ENCODE data around the gene COL6A3.
"Not testable (repeated sequence)": the region's sequence is repeated elsewhere in the genome, so short reads cannot be mapped to it uniquely, and the experiment has no call there.

COL6A3 gene

DNA sequence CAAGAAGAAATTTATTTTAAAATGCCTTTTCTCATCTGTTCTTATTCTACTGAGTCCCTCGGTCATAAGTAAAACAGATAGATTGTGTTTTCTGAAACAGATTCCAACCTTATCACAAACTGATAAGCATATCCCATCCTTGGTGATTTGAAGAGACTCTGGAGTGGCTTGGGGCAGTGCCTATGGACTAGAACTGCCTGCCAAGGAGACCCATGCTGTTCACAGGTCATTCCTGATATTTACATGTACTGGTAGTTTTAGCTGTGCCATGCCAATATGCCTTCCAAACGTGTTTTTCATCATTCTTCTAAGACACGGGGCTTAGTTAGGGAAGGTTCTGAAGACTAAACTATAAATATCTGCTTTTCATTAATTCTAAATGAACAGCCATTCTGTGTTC is 11.4 kb upstream of the COL6A3 start:
- no peak overlapping the region for H3K4me3 ChIP-seq (ENCODE audit: low read length)
- H3K9ac ChIP-seq (ENCODE audit: low read length) = no peak overlapping the region
- H3K9me3 ChIP-seq (ENCODE audit: control insufficient read depth, low read length) = no peaks in the 10 kb centered on the region
- H3K27me3 ChIP-seq (ENCODE audit: control insufficient read depth, insufficient read depth, low read length) = peaks cover 15% of the 10 kb centered on the region
- peaks cover 10% of the 10 kb centered on the region for H3K4me1 ChIP-seq (ENCODE audit: control insufficient read depth, insufficient read depth, low read length)
- H3K36me3 ChIP-seq (ENCODE audit: control insufficient read depth, insufficient read depth, low read length) = no peaks in the 10 kb centered on the region

DNA sequence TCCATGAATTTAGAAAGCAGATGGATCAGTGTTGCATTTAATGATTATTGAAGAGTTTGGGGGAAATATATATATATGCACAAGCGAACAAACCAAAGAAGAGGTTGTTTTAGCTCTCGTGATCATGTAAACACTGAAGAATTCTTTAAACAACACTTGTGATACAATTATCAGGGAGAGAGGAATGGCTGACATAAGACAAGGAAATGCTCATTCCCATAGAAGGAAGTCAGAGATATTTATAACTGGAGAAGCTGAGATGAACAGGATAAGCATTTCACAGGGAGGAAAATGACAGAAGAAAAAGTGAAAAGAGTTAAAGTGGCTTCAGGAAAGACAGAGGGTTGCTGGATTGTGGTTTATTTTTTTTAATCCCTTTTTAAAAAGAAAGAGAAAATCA is 10.6 kb upstream of the COL6A3 start:
- Histone ChIP-seq H3K27me3 (ENCODE audit: control insufficient read depth, insufficient read depth, low read length) (peaks cover 19% of the 10 kb centered on the region), H3K36me3 (ENCODE audit: control insufficient read depth, insufficient read depth, low read length) (no peaks in the 10 kb centered on the region), H3K4me3 (ENCODE audit: low read length) (no peak overlapping the region), H3K4me1 (ENCODE audit: control insufficient read depth, insufficient read depth, low read length) (peaks cover 10% of the 10 kb centered on the region), H3K9ac (ENCODE audit: low read length) (no peak overlapping the region), H3K9me3 (ENCODE audit: control insufficient read depth, low read length) (no peaks in the 10 kb centered on the region)

DNA sequence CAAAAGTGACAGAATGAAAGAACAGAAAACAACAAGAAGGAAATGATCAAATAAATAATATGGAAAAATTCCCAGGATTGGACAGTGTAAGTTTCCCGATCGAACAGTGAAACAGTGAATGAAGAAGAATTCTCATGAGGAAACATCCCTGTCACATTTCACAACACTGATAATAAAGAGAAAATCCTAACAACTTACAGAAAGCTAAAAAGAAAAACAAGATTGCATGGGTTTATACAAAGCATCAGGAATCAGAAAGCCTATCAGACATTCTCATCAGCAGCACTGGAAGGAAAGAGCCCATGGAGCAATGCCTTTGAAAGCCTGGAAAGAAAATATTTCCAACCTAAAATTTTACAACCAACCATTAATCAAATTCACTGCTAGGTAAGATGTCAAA is 9.9 kb upstream of the COL6A3 start:
- Histone ChIP-seq H3K27me3 (ENCODE audit: control insufficient read depth, insufficient read depth, low read length) (peaks cover 25% of the 10 kb centered on the region), H3K36me3 (ENCODE audit: control insufficient read depth, insufficient read depth, low read length) (no peaks in the 10 kb centered on the region), H3K4me1 (ENCODE audit: control insufficient read depth, insufficient read depth, low read length) (peaks cover 10% of the 10 kb centered on the region), H3K4me3 (ENCODE audit: low read length) (no peak overlapping the region), H3K9ac (ENCODE audit: low read length) (no peak overlapping the region), H3K9me3 (ENCODE audit: control insufficient read depth, low read length) (no peaks in the 10 kb centered on the region)

DNA sequence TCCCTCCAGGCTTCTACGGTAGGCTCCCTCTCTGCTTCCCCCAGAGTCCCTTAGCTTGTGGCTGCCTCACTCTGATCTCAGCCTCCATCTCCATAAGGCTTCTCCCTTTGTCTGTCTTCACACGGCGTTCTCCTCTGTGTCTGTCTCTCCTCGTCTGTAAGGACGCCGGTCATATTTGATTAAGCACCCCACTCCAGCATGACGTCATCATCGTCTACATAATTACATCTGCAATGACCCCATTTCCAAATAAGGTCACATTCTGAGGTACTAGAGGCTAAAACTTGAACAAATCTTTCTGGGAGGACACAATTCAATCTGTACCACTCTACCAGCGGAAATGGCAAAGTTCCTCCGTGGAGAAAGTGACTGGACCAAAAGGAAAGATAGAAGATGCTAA is 8.3 kb upstream of the COL6A3 start:
- peaks cover 10% of the 10 kb centered on the region for H3K4me1 ChIP-seq (ENCODE audit: control insufficient read depth, insufficient read depth, low read length)
- no peak overlapping the region for H3K9ac ChIP-seq (ENCODE audit: low read length)
- peaks cover 20% of the 10 kb centered on the region for H3K27me3 ChIP-seq (ENCODE audit: control insufficient read depth, insufficient read depth, low read length)
- no peaks in the 10 kb centered on the region for H3K36me3 ChIP-seq (ENCODE audit: control insufficient read depth, insufficient read depth, low read length)
- H3K9me3 ChIP-seq (ENCODE audit: control insufficient read depth, low read length) = no peaks in the 10 kb centered on the region
- no peak overlapping the region for H3K4me3 ChIP-seq (ENCODE audit: low read length)

DNA sequence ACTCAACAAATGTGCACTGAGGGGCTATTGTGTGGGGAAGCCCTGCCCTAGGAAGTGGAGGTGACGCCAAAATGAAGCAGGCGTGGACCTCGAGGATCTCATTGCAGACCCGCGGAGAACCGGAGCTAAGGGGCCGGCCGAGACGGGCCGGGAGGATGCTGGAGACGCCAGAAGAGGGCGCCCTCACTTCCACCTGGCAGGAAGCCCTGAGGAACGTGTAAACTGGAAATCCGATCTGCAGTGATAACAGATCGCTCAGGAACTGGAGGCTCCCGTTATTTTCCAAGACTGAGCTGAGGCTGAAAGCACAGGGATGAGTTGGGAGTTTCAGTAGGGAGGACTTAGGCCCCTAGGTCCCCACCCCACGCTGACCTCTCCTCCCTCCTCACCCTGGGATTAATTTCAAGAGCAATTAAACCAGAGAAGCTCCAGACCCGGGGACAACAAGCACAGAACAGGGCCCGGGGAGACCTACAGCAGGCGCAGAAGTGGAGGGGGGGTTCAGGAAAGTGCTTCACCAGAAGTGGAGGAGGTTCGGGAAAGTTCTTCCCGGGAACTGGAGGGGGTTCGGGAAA is 7.7 kb upstream of the COL6A3 start:
- Histone ChIP-seq H3K27me3 (ENCODE audit: control insufficient read depth, insufficient read depth, low read length) (peaks cover 20% of the 10 kb centered on the region), H3K9ac (ENCODE audit: low read length) (peak overlapping the region; percentile 3), H3K4me3 (ENCODE audit: low read length) (no peak overlapping the region), H3K4me1 (ENCODE audit: control insufficient read depth, insufficient read depth, low read length) (peaks cover 10% of the 10 kb centered on the region), H3K9me3 (ENCODE audit: control insufficient read depth, low read length) (no peaks in the 10 kb centered on the region), H3K36me3 (ENCODE audit: control insufficient read depth, insufficient read depth, low read length) (no peaks in the 10 kb centered on the region)

DNA sequence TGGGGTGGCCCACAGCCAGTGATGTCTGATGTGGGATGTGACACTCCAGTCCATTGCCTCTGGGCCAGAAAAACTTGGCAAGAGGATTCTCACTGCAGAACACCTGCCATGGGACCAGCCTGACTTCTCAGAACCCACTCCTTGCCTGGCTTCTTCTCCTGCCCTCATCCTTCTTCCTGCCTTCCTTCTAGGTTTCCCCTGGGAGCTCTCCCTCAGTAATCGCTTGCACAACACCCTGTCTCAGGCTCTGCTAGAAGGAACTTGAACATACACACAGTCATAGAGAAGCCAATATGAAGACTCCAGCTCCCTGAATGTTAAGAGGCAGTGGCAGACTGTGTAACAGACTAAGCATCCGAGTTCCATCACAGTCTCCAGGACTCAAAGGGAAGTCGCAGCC is 4.3 kb upstream of the COL6A3 start:
- no peak overlapping the region for H3K4me3 ChIP-seq (ENCODE audit: low read length)
- peaks cover 25% of the 10 kb centered on the region for H3K27me3 ChIP-seq (ENCODE audit: control insufficient read depth, insufficient read depth, low read length)
- H3K9ac ChIP-seq (ENCODE audit: low read length) = no peak overlapping the region
- H3K36me3 ChIP-seq (ENCODE audit: control insufficient read depth, insufficient read depth, low read length) = no peaks in the 10 kb centered on the region
- H3K9me3 ChIP-seq (ENCODE audit: control insufficient read depth, low read length) = no peaks in the 10 kb centered on the region
- H3K4me1 ChIP-seq (ENCODE audit: control insufficient read depth, insufficient read depth, low read length) = peaks cover 10% of the 10 kb centered on the region

DNA sequence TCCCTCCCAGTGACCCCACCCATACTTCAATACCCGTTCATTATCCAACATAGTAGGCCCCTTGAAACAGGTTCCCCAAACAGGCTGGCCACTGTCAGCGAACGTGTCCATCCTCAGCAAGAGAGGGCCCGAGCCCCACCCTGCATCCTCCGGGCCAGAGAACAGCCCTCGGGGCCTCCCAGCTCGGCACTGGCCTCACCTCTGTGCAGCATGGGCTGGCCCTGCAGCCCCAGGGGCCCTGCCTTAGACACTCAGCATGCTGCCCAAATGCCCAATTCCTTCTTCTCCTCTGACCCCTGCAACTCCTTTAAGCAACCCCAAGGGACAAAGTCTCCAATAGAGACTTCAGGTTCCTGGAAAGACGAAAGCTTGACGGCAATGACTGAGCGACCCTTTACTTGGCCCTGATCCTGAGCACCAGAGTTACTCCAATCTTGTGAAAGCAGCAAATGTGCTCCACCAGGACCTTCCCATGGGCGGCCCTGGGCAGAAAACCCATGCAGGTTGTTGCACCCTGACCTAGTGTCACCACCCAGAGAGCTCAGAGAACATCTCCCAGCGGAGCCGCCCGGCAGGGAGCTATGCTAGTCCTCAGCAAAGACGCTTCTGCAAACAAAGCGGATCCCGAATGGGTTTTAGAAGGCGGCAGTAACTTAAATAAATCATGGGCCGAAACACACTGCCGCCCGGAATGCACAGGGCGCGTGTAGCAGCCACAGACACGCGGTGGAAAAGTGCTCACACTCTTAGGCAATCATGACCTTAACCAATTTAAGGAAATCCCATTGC is 782 bp downstream of the COL6A3 start:
- Histone ChIP-seq H3K36me3 (ENCODE audit: control insufficient read depth, insufficient read depth, low read length) (no peaks in the 10 kb centered on the region), H3K9ac (ENCODE audit: low read length) (peak overlapping the region; percentile 61), H3K9me3 (ENCODE audit: control insufficient read depth, low read length) (no peaks in the 10 kb centered on the region), H3K4me1 (ENCODE audit: control insufficient read depth, insufficient read depth, low read length) (no peaks in the 10 kb centered on the region), H3K27me3 (ENCODE audit: control insufficient read depth, insufficient read depth, low read length) (peaks cover 27% of the 10 kb centered on the region), H3K4me3 (ENCODE audit: low read length) (peak overlapping the region; percentile 22)

DNA sequence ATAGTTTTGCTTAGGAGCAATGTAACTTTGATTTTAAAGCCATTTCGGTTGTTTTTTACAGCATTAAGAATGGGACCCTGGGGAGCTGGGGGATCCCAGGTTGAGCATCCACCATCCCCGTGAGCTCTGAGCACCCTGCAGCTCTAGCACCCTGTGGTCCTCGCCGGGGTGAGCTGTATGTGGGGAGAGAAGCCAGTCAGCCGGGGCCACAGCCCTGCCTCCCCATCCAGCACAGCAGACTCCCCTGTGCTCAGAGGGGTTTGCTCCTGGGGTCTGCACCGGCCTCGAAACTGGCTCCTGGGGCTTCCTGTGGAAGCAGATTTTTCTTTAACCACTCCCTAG is 1.3 kb downstream of the COL6A3 start:
- H3K36me3 ChIP-seq (ENCODE audit: control insufficient read depth, insufficient read depth, low read length) = no peaks in the 10 kb centered on the region
- peak overlapping the region; percentile 61 for H3K9ac ChIP-seq (ENCODE audit: low read length)
- H3K9me3 ChIP-seq (ENCODE audit: control insufficient read depth, low read length) = no peaks in the 10 kb centered on the region
- H3K27me3 ChIP-seq (ENCODE audit: control insufficient read depth, insufficient read depth, low read length) = peaks cover 27% of the 10 kb centered on the region
- no peaks in the 10 kb centered on the region for H3K4me1 ChIP-seq (ENCODE audit: control insufficient read depth, insufficient read depth, low read length)
- no peak overlapping the region for H3K4me3 ChIP-seq (ENCODE audit: low read length)

DNA sequence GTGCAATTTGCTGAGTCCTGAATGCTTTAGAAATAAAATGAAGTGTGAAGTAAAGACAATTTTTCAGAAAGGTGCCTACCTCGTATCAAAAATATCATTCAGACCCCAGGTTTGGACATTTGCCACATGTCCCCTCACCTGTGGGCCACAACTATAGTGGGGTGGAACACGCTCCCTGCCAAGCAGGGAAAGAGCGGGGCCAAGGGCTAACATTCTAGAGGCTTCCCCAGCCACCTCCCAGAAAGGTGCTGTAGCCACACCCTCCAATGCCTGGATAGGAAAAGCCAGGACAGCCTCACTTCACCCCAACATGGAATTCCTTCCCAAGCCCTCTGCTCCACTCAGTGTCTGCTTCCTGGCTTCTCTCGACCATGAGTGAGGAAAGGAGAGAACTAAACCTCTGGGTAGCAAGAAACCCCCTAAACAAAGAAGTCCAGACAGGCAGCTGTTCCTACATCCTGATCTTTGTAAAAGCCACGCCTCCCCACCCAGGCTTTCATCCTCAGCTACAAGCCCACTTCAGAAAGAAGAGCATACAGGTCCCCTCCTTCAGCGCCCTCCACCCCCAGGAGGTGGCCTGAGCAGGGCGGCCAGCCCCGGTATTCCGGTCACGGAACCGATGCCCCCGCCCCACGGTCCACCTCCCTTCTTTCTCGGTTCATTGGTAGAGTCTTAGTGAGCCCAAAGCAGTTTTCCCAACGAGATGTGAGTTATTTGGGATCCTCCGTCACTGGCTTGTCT is 2.1 kb downstream of the COL6A3 start:
- H3K4me1 ChIP-seq (ENCODE audit: control insufficient read depth, insufficient read depth, low read length) = no peaks in the 10 kb centered on the region
- peaks cover 27% of the 10 kb centered on the region for H3K27me3 ChIP-seq (ENCODE audit: control insufficient read depth, insufficient read depth, low read length)
- peak overlapping the region; percentile 61 for H3K9ac ChIP-seq (ENCODE audit: low read length)
- no peaks in the 10 kb centered on the region for H3K36me3 ChIP-seq (ENCODE audit: control insufficient read depth, insufficient read depth, low read length)
- no peaks in the 10 kb centered on the region for H3K9me3 ChIP-seq (ENCODE audit: control insufficient read depth, low read length)
- no peak overlapping the region for H3K4me3 ChIP-seq (ENCODE audit: low read length)

DNA sequence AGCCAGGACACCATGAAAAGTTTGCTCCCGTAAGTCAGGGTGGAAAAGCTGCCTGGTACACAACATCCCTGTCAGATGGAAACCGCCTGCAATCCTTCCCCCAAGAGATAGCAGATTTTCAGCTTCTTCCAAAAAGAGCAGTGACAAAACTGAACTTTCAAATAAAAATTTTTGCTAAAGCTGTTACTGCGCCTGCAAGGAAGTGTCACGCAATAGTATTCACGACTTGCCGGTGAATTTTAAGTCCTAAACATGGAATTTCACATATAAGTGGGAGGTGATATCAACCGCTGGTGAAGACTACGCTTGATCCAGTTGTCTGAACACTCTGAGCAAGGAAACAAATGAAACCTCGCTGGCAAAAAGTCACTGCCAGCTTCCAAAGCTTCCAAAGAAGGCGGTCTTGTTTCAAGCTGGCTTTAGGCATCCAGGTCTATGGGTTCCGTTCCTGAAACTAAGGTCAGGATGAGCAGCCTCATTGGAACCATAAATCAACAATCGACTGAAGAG is 2.8 kb downstream of the COL6A3 start:
- Histone ChIP-seq H3K27me3 (ENCODE audit: control insufficient read depth, insufficient read depth, low read length) (peaks cover 27% of the 10 kb centered on the region), H3K4me3 (ENCODE audit: low read length) (no peak overlapping the region), H3K9ac (ENCODE audit: low read length) (peak overlapping the region; percentile 51), H3K9me3 (ENCODE audit: control insufficient read depth, low read length) (no peaks in the 10 kb centered on the region), H3K36me3 (ENCODE audit: control insufficient read depth, insufficient read depth, low read length) (no peaks in the 10 kb centered on the region), H3K4me1 (ENCODE audit: control insufficient read depth, insufficient read depth, low read length) (no peaks in the 10 kb centered on the region)

DNA sequence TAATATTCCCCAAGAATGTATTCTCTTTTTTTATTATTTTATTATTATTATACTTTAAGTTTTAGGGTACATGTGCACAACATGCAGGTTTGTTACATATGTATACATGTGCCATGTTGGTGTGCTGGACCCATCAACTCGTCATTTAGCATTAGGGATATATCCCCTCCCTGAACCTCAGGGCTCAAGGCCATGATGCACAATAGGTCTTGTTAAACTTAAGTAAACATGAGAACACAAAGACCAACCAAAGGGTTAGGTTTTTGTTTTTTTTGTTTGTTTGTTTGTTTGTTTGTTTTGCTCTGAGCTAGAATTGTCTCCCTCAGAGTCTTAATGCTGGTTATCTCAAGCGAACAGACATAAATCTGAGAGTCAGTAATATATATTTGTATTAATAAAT is 4.7 kb downstream of the COL6A3 start:
- not testable (repeated sequence) for H3K4me1 ChIP-seq (ENCODE audit: control insufficient read depth, insufficient read depth, low read length); H3K9me3 ChIP-seq (ENCODE audit: control insufficient read depth, low read length); H3K36me3 ChIP-seq (ENCODE audit: control insufficient read depth, insufficient read depth, low read length); H3K4me3 ChIP-seq (ENCODE audit: low read length)
- Histone ChIP-seq H3K27me3 (ENCODE audit: control insufficient read depth, insufficient read depth, low read length) (peaks cover 24% of the 10 kb centered on the region), H3K9ac (ENCODE audit: low read length) (peak overlapping the region; percentile 1)

DNA sequence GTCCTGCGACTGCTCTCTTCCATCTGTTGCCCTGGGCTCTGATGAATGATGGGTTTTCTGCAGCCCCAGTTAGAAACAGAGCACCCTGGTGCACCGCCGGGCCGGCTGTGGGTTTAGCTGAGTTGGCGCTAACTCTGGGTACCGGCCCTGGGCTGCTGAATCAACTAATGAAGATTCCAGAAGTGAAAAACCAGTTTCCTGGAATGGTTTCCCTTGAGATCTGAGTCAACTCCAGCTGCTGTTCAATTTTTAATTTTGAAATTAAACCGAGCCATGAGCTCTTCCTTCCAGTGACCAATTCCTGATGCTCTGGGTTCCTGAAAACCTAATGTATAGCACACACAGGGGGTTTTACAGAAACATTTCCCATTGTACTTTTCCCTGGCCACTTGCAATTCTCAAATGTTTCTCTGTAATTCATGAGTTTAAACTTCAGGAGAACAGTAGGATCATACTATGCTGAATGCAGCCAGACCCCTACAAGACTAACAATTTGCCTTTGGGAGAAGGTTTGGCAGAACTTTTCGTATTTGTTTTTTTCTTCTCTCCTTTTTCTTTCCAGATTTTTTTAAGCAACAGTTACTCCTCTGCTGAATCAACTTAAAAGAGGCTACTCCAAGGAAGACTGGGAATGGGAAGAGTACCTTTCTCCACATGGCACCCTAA is 5.5 kb downstream of the COL6A3 start:
- no peak overlapping the region for H3K4me3 ChIP-seq (ENCODE audit: low read length)
- H3K27me3 ChIP-seq (ENCODE audit: control insufficient read depth, insufficient read depth, low read length) = peaks cover 23% of the 10 kb centered on the region
- no peaks in the 10 kb centered on the region for H3K36me3 ChIP-seq (ENCODE audit: control insufficient read depth, insufficient read depth, low read length)
- H3K4me1 ChIP-seq (ENCODE audit: control insufficient read depth, insufficient read depth, low read length) = no peaks in the 10 kb centered on the region
- no peaks in the 10 kb centered on the region for H3K9me3 ChIP-seq (ENCODE audit: control insufficient read depth, low read length)
- no peak overlapping the region for H3K9ac ChIP-seq (ENCODE audit: low read length)

Measured in mucosa of stomach (tissue), 1 donor.